GM18505 (cell line): ENCODE data around the gene KCNG2.

Experiments used
- ATAC-seq: cut with Tn5 transposase; IDR thresholded peaks from one replicate; pipeline ENCODE4 v1.9.1; 2021; ENCODE audit not compliant: unreplicated experiment
- POLR2A ChIP-seq: IDR thresholded peaks from 4 replicates; pipeline ENCODE4 v1.6.1; 2011; ENCODE audit warnings: borderline replicate concordance; ENCODE audit not compliant: insufficient read depth, insufficient read length; ENCODE audit errors: extremely low read depth

KCNG2 gene

GRCh38 chr18:79792096-79792987, 5.4 kb upstream of the KCNG2 start:
- ATAC-seq = no peak
- TF ChIP-seq POLR2A = no peak

- no peak for TF ChIP-seq POLR2A
- ATAC-seq = no peak
Measured at GRCh38 chr18:79792988-79793355, 4.8 kb upstream of the KCNG2 start.

DNA sequence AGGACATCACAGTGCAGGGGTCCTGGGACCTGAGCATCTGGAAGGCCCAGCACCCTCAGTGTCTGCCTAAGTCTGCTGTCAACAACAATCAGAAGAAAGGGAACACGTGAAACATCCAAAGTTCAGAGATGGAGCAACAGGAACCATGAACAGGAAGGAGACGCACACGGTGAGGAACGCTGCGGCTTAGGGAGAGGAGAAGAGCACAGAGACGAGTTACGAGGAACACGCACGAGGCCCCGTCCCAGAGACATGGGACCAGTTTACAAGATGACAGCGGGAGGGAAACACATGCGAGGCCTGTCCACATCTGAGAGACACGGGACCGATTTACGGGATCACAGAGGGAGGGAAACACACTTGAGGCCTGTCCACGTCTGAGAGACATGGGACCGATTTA, 2.9 kb upstream of the KCNG2 start:
- no peak for TF ChIP-seq POLR2A
- no peak for ATAC-seq

- TF ChIP-seq POLR2A = no peak
- no peak for ATAC-seq
Measured at GRCh38 chr18:79795446-79795845, 2.3 kb upstream of the KCNG2 start.

GRCh38 chr18:79796016-79796415, 1.7 kb upstream of the KCNG2 start:
- no peak for TF ChIP-seq POLR2A
- ATAC-seq = no peak

DNA sequence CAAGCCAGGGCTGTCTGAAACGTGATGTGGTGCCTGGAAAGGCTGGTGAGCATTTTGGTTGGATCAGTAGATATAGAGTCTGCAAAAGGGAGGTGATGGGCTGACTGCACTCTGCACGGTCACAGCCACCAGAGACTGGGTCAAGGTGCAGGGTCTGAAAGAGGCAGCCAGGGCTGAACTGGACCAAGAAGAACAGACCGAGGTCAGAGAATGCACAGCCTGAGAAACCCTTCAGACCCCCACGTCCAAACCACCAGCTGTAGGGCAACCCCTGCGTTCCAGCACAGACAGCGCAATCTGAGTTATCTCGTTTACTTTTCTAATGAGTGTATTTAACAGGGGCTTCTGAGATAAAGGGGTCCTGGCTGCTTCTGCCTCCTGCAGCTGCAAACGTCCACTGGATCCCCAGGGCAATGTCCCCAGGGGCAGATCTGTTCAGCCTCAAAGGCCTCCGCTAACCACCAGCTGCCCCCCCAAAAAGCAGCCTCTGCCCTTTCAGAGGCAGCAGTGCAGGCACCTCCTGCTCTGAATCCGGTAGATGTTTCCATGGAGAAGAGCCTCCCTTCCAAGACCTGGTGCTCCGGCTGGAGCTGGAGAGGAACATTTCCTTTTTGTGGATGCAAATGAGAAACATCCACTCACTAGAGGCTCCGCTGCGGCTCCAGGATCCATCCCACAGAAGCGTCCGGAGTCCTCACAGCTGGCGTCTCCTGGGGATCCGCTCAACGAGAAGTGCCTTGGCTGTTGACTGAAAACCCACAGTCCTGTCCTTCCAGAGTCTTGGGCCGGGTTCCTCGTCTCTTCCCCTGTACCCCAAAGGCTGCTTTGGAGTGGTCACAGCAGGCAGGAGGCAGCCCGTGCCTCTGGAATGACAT, 970 bp upstream of the KCNG2 start:
- no peak for TF ChIP-seq POLR2A
- no peak for ATAC-seq

- no peak for TF ChIP-seq POLR2A
- no peak for ATAC-seq
Measured at GRCh38 chr18:79798346-79798998, 734 bp downstream of the KCNG2 start.

GRCh38 chr18:79798999-79799370, 1.2 kb downstream of the KCNG2 start:
- ATAC-seq = no peak
- TF ChIP-seq POLR2A = no peak

DNA sequence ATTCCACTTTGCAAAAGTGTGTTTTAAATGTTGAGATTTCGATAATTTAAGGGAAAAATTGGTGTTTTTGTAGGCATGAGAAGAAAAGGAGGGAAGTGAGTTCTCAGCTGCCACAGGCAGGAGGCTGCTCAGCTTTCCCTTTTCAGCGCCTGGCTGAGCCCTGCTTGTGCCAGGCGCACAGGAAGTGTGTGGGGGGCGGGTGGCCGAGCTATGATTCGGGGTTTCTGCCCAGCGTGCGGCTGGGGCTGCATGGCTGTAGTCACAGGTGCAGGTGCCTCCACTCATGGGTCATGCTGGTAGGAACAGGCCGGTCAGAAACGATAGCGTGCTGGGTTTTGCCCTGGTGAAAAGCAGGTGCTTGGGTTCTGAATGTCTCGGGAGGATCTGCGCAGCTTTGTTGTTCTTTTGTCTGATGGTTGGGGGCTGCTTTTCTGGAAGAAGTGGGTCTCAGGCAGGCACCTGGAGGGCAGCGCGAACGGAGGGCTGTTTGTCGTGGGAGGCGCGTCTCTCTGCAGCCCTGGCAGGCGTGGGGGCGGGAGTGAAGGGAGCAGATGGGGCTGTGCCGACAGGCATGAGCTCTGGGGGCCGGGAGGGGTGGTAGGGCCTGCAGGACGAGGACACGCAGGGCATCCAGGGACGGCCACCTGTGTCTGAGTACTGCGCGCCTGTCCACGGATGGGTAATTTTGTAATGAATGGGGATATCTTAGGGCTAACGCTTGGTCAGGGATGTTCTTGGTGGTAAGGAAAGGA, 2.1 kb downstream of the KCNG2 start:
- no peak for ATAC-seq
- TF ChIP-seq POLR2A = no peak

DNA sequence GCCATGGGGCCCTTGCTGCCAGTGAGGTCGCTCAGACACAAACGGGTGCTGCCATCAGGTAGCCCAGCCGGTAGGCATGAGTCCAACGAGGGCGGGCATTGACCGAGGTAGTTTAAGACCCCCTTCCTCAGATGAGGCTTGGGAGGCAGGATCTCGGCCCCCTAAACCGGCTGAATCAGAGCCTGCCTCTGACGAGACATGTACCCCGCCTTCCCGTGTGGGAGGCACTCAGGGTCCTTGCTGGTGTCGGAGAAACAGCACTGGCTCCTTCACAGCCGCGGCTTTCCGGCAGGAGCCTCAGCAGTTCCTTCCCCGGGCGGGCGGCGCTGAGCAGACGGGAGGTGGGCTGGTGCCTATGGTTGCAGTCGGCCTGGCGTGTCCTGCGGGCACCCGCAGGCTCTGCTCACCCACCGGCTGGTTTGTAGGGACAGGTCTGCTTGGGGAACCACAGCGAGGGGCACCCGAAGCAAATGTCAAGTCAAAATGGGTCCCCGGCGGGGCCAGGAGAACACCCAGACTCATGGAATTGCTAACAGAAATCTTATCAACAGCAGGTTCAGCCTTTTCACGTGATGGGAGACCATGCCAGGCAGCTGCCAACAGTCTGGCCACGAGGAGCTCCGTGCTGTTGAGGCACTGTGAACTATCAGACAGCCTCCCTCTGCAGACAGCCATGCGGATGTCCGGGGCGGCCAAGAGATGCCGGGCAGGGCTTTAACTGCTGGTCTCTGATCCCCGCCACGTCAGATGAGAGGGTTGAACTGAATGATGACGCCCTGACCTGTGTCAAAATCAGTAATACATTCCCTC, 2.8 kb downstream of the KCNG2 start:
- ATAC-seq = no peak
- TF ChIP-seq POLR2A = no peak

- no peak for ATAC-seq
- TF ChIP-seq POLR2A = no peak
Measured at GRCh38 chr18:79801217-79801616, 3.5 kb downstream of the KCNG2 start.

GRCh38 chr18:79801641-79802040, 3.9 kb downstream of the KCNG2 start:
- TF ChIP-seq POLR2A = no peak
- no peak for ATAC-seq
